Measurements from ENCODE around the gene MLX. TPM values are rescaled to one million over a fixed set of nuclear protein-coding genes. Genes with fewer than 3 reads are reported as not detected.

The MLX gene
- total RNA-seq, 1 experiment from 2014 or later = 37.5 TPM

DNA sequence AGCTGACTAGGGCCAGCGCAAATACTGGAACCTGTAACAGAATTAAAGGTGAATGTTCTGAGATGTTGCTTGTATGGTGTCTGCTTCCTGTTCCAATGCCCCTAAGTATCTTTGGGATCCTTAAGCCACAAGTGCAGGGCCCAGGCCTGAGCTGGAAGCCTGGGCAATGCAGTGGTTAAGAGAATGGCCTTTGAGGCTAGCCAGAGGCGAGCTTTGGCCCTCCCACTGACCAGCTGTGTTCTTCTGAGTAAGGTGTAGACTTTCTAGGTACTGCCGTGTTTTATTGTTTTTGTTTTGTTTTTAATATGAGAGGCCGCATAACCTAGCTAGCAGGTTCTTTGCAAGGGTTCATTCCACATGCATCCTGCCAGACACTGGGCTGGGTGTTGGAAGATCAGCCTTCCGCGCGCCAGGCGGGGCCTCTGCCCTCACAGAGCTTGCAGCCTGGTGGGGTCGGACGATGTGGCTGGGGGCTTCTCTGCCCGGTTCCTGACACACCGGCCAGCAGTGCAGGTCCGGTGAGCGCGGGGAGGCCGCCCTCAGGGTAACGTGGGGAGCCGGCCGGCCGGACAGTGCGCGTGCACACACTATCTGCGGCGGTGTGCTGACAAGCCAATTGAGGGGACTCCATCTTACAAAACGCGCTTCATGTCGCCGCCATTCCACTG is 551 bp upstream of the MLX start:
- H3K9me3 Mint-ChIP-seq (ENCODE audit: unreplicated experiment) = no peaks in the 10 kb centered on the region
- H3K4me1 Mint-ChIP-seq (ENCODE audit: low read depth, unreplicated experiment) = peaks cover 15% of the 10 kb centered on the region
- H3K4me1 ChIP-seq = peaks cover 13% of the 10 kb centered on the region
- H3K36me3 Mint-ChIP-seq (ENCODE audit: insufficient read depth, unreplicated experiment) = peaks cover 96% of the 10 kb centered on the region
- peak overlapping the region; percentile 95 for H3K27ac Mint-ChIP-seq (ENCODE audit: unreplicated experiment)
- H3K4me3 ChIP-seq (ENCODE audit: low read depth, low read length) = peak overlapping the region; percentile 49
- ChIA-PET POLR2A (interaction anchor here (1.4 kb wide), 1 partner anchor 12 kb away, joined by 6 read pairs; no protein-coding TSS in a partner anchor), CTCF (interaction anchor here (1.4 kb wide), 1 partner anchor 12 kb away, joined by 17 read pairs; the partner anchor contains the start of gene PSMC3IP)
- TF ChIP-seq, protein P1, sequence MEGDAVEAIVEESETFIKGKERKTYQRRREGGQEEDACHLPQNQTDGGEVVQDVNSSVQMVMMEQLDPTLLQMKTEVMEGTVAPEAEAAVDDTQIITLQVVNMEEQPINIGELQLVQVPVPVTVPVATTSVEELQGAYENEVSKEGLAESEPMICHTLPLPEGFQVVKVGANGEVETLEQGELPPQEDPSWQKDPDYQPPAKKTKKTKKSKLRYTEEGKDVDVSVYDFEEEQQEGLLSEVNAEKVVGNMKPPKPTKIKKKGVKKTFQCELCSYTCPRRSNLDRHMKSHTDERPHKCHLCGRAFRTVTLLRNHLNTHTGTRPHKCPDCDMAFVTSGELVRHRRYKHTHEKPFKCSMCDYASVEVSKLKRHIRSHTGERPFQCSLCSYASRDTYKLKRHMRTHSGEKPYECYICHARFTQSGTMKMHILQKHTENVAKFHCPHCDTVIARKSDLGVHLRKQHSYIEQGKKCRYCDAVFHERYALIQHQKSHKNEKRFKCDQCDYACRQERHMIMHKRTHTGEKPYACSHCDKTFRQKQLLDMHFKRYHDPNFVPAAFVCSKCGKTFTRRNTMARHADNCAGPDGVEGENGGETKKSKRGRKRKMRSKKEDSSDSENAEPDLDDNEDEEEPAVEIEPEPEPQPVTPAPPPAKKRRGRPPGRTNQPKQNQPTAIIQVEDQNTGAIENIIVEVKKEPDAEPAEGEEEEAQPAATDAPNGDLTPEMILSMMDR (IDR thresholded peaks at IDR 0.05; ENCODE audit: insufficient read depth in 1 of 2, low read depth in 1 of 2, low read length in 1 of 2, severe bottlenecking in 1 of 2, unreplicated experiment in 1 of 2) = no peak
- intact Hi-C loops (cut with micrococcal nuclease; ENCODE audit: unreplicated experiment) = no loop called here
- H3K27me3 Mint-ChIP-seq (ENCODE audit: insufficient read depth, unreplicated experiment) = no peaks in the 10 kb centered on the region
- H3K27me3 ChIP-seq (replicated peaks; ENCODE audit: control insufficient read depth, insufficient read depth, low read length) = no peaks in the 10 kb centered on the region
- H3K9me3 ChIP-seq = no peaks in the 10 kb centered on the region
- BruUV-seq (replicated peaks) = no TSS peak
- peak overlapping the region; percentile 95 for H3K4me3 Mint-ChIP-seq (ENCODE audit: unreplicated experiment)
- no peak for DNase-seq
- peaks cover 16% of the 10 kb centered on the region for H3K36me3 ChIP-seq (ENCODE audit: control insufficient read depth, insufficient read depth, low read length)

DNA sequence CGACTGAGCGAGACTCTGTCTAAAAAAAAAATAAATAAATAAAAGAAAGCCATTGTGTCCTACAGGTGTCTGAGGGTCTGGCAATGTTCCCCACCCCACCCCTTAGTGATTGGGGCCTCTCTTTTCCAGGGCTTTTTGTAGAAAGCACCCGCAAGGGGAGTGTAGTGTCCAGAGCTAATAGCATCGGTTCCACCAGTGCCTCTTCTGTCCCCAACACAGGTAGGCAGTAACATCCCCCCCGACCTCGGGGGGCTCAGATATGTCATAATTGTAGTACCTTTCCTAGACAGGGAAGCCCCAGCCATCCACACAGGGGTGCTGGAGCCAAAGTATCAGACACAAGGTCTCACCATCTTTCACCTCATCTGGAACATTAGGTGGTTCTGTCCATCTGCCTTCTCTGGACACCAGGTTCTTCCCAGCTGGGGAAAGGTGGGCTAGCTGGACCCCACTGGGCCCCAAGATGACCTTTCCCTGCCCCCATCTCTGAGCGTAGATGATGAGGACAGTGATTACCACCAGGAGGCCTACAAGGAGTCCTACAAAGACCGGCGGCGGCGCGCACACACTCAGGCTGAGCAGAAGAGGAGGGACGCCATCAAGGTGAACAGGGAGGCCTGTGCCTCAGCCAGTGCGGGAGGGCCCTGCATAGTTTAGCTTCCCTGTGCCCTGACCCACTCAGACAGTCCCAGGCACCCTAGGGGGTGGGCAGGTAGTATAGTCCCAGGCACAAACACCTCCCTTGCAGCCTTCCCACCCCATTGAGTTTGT is 1.6 kb downstream of the MLX start:
- H3K4me1 ChIP-seq = peaks cover 5% of the 10 kb centered on the region
- Mint-ChIP-seq H3K9me3 (ENCODE audit: unreplicated experiment) (no peaks in the 10 kb centered on the region), H3K36me3 (ENCODE audit: insufficient read depth, unreplicated experiment) (peaks cover 96% of the 10 kb centered on the region), H3K4me3 (ENCODE audit: unreplicated experiment) (peak overlapping the region; percentile 32), H3K27me3 (ENCODE audit: insufficient read depth, unreplicated experiment) (no peaks in the 10 kb centered on the region), H3K4me1 (ENCODE audit: low read depth, unreplicated experiment) (peaks cover 19% of the 10 kb centered on the region), H3K27ac (ENCODE audit: unreplicated experiment) (no peak overlapping the region)
- intact Hi-C loops (cut with micrococcal nuclease; ENCODE audit: unreplicated experiment) = no loop called here
- H3K4me3 ChIP-seq (ENCODE audit: low read depth, low read length) = no peak overlapping the region
- H3K9me3 ChIP-seq = no peaks in the 10 kb centered on the region
- H3K27me3 ChIP-seq (replicated peaks; ENCODE audit: control insufficient read depth, insufficient read depth, low read length) = no peaks in the 10 kb centered on the region
- no peak for DNase-seq
- peaks cover 25% of the 10 kb centered on the region for H3K36me3 ChIP-seq (ENCODE audit: control insufficient read depth, insufficient read depth, low read length)
- ChIA-PET CTCF (interaction anchor here (0.6 kb wide), 1 partner anchor 183 kb away, joined by 4 read pairs; no protein-coding TSS in a partner anchor), POLR2A (no interaction called here)
- TF ChIP-seq, protein P1 (IDR thresholded peaks at IDR 0.05; ENCODE audit: insufficient read depth in 1 of 2, low read depth in 1 of 2, low read length in 1 of 2, severe bottlenecking in 1 of 2, unreplicated experiment in 1 of 2) = no peak
- no TSS peak for BruUV-seq (replicated peaks)

DNA sequence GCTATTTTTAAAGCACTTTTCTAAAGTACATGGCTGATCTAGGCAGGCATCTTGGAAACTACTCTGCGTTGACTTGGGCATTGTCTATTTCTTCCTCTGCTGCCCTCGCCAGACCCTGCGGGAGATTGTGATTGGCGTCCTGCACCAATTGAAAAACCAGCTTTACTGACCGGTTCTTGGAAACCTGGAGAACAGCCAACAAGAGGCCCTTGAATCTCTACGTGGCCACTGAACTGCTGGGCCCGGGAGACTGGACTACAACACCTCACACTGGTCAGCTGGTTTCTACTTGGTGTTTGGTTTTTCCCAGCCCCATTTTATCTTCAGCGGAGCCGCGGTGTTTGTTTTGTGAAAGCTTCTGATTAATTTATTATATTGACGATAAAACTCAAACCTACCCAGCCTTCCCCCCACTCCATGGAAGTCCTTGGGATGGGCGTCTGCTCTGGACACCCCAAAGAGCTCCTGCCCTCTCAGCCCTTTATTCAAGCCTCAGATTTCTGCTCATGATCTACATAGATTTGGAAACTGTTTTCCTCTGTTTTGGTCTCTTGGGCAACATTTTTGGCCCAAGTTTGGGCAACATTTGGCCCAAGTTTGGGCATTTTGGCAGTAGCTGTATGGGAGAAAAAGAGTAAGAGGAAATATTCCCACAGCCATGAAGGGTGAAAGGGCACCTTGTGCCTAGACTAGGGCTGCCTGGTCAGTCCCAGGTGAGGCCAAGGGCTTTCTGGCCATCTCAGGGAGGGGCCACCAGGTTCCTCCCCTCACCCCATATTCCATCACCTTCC is 4.7 kb downstream of the MLX start:
- peaks cover 91% of the 10 kb centered on the region for H3K36me3 Mint-ChIP-seq (ENCODE audit: insufficient read depth, unreplicated experiment)
- H3K9me3 Mint-ChIP-seq (ENCODE audit: unreplicated experiment) = no peaks in the 10 kb centered on the region
- no peak overlapping the region for H3K27ac Mint-ChIP-seq (ENCODE audit: unreplicated experiment)
- no TSS peak for BruUV-seq (replicated peaks)
- Histone ChIP-seq H3K4me1 (peaks cover 1% of the 10 kb centered on the region), H3K27me3 (replicated peaks; ENCODE audit: control insufficient read depth, insufficient read depth, low read length) (no peaks in the 10 kb centered on the region), H3K4me3 (ENCODE audit: low read depth, low read length) (no peak overlapping the region), H3K36me3 (ENCODE audit: control insufficient read depth, insufficient read depth, low read length) (peaks cover 22% of the 10 kb centered on the region), H3K9me3 (no peaks in the 10 kb centered on the region)
- intact Hi-C loops (cut with micrococcal nuclease; ENCODE audit: unreplicated experiment) = loop anchor here (10.0 kb wide), 1 partner anchor 253 kb away; the partner anchor contains the start of gene BECN1
- ChIA-PET CTCF (interaction anchor here (0.6 kb wide), 1 partner anchor 1018 kb away, joined by 9 read pairs; no protein-coding TSS in a partner anchor), POLR2A (no interaction called here)
- TF ChIP-seq, protein P1 (IDR thresholded peaks at IDR 0.05; ENCODE audit: insufficient read depth in 1 of 2, low read depth in 1 of 2, low read length in 1 of 2, severe bottlenecking in 1 of 2, unreplicated experiment in 1 of 2) = no peak
- DNase-seq = no peak
- no peaks in the 10 kb centered on the region for H3K27me3 Mint-ChIP-seq (ENCODE audit: insufficient read depth, unreplicated experiment)
- H3K4me1 Mint-ChIP-seq (ENCODE audit: low read depth, unreplicated experiment) = peaks cover 26% of the 10 kb centered on the region
- no peak overlapping the region for H3K4me3 Mint-ChIP-seq (ENCODE audit: unreplicated experiment)
